ENCODE measurements around the gene NELFCD. TPM values are rescaled to one million over a fixed set of nuclear protein-coding genes. Genes with fewer than 3 reads are reported as not detected.

The NELFCD gene
- total RNA-seq, 4 donors from 2014 or later = 45.9 to 90.0 (median 63.4) TPM

DNA sequence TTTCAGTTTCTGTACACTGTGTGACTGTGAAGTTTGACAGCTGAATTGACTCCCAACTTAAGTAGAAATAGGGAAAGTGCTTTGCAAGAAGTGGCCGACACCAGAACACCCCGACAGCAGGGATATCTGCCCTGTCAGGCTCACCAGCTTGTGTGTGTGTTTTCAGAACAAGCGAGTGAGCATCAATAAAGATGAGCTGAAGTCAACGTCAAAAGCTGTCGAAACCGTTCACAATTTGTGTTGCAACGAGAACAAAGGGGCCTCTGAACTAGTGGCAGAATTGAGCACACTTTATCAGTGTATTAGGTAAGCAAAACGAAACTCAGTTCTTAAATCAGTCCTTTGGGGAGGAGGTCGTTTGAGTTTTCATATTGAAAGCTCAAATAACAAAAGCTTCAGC is 10.7 kb downstream of the NELFCD start:
- Histone ChIP-seq H3K27me3 (no peaks in the 10 kb centered on the region), H3K4me1 (no peaks in the 10 kb centered on the region), H3K9me3 (no peaks in the 10 kb centered on the region), H3K4me3 (no peak overlapping the region), H3K36me3 (peaks cover 98% of the 10 kb centered on the region), H3K27ac (no peak overlapping the region)
- 81% methylated on average over 9 of the region's 9 CpGs for WGBS
- peak; percentile 13 to 54 for DNase-seq (ENCODE audit: low spot score in 2 of 2)
- TF ChIP-seq, protein P1, sequence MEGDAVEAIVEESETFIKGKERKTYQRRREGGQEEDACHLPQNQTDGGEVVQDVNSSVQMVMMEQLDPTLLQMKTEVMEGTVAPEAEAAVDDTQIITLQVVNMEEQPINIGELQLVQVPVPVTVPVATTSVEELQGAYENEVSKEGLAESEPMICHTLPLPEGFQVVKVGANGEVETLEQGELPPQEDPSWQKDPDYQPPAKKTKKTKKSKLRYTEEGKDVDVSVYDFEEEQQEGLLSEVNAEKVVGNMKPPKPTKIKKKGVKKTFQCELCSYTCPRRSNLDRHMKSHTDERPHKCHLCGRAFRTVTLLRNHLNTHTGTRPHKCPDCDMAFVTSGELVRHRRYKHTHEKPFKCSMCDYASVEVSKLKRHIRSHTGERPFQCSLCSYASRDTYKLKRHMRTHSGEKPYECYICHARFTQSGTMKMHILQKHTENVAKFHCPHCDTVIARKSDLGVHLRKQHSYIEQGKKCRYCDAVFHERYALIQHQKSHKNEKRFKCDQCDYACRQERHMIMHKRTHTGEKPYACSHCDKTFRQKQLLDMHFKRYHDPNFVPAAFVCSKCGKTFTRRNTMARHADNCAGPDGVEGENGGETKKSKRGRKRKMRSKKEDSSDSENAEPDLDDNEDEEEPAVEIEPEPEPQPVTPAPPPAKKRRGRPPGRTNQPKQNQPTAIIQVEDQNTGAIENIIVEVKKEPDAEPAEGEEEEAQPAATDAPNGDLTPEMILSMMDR (IDR thresholded peaks at IDR 0.05) = no peak
- TF ChIP-seq POLR2A (IDR thresholded peaks at IDR 0.05) (no peak), EP300 (IDR thresholded peaks at IDR 0.05) (no peak), POLR2AphosphoS5 (IDR thresholded peaks at IDR 0.05) (no peak)

DNA sequence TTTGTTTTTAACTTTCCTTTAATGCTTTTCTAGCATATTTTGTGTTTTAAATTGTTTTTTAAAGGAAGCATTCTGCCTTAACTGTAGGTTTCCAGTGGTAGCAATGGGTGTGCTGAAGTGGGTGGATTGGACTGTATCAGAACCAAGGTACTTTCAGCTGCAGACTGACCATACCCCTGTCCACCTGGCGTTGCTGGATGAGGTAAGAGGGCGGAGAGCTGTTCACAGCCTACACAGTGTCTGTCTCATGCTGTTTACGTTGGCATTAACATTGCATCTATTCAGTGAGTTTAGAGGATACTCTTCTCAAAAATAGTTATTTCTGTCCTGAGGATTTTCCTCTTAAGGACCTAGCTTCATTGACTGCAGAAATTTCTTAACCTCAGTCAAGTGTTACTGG is 11.9 kb downstream of the NELFCD start:
- Histone ChIP-seq H3K36me3 (peaks cover 99% of the 10 kb centered on the region), H3K4me1 (no peaks in the 10 kb centered on the region), H3K27ac (no peak overlapping the region), H3K27me3 (no peaks in the 10 kb centered on the region), H3K9me3 (no peaks in the 10 kb centered on the region), H3K4me3 (no peak overlapping the region)
- DNase-seq (ENCODE audit: low spot score in 2 of 2) = peak in 1 of 2 donors; percentile 3
- TF ChIP-seq POLR2A (IDR thresholded peaks at IDR 0.05) (no peak), POLR2AphosphoS5 (IDR thresholded peaks at IDR 0.05) (no peak), EP300 (IDR thresholded peaks at IDR 0.05) (no peak)
- TF ChIP-seq, protein P1 (IDR thresholded peaks at IDR 0.05) = no peak
- WGBS = 94% methylated on average over 3 of the region's 3 CpGs

DNA sequence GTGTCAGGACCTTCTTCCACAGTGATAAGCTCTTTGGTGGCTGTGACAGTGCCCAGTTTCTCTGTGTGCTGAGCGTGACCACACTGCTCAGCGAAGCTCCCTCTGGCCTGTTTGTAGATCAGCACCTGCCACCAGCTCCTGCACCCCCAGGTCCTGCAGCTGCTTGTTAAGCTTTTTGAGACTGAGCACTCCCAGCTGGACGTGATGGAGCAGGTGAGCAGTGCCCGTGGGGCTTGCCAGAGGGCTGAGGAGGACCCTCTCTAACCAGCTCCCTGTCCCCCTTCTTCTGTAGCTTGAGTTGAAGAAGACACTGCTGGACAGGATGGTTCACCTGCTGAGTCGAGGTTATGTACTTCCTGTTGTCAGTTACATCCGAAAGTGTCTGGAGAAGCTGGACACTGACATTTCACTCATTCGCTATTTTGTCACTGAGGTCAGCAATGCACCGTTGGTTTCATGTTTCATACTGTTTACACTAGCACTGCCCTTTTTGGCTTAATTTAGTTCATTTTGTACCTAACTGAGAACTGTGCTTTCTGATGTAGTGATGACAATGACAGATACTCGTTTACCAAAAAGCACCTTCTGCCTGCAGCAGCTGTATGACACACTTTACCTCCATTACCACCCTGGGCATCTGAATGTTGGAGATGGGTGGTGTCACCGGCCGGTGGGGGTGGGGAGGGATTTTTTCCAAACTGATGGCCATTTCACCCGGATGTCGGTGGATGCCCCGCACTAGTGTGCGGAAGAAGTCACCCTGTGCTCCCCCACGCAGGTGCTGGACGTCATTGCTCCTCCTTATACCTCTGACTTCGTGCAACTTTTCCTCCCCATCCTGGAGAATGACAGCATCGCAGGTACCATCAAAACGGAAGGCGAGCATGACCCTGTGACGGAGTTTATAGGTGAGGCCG is 12.5 kb downstream of the NELFCD start:
- Histone ChIP-seq H3K4me3 (no peak overlapping the region), H3K27me3 (no peaks in the 10 kb centered on the region), H3K27ac (no peak overlapping the region), H3K36me3 (peaks cover 97% of the 10 kb centered on the region), H3K4me1 (no peaks in the 10 kb centered on the region), H3K9me3 (no peaks in the 10 kb centered on the region)
- WGBS = 91% methylated on average over 21 of the region's 23 CpGs
- peak; percentile 32 to 62 for DNase-seq (ENCODE audit: low spot score in 2 of 2)
- TF ChIP-seq POLR2A (IDR thresholded peaks at IDR 0.05) = no peak
- TF ChIP-seq, protein P1 (IDR thresholded peaks at IDR 0.05) = no peak

DNA sequence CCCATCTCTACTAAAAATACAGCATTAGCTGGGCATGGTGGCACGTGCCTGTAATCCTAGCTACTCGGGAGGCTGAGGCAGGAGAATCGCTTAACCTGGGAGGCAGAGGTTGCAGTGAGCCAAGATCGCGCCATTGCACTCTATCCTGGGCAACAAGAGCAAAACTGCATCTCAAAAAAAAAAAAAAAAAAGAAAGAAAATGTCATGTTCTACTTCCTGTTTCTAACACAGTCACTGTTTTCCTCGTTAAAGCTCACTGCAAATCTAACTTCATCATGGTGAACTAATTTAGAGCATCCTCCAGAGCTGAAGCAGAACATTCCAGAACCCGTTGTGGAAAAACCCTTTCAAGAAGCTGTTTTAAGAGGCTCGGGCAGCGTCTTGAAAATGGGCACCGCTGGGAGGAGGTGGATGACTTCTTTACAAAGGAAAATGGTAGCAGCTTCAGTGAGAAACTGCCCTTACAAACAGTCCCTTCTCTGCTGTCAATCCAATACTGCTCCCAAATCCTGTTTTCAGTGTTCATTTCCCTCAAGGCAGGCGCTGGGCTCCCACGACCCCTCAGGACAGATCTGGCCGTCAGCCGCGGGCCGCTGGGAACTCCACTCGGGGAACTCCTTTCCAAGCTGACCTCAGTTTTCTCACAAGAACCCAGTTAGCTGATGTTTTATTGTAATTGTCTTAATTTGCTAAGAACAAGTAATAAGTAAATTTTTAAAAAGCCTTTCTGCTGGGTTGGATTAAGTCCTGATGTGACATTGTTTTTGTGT is 13.5 kb downstream of the NELFCD start:
- Histone ChIP-seq H3K9me3 (no peaks in the 10 kb centered on the region), H3K4me1 (no peaks in the 10 kb centered on the region), H3K4me3 (no peak overlapping the region), H3K36me3 (peaks cover 97% of the 10 kb centered on the region), H3K27me3 (no peaks in the 10 kb centered on the region), H3K27ac (no peak overlapping the region)
- TF ChIP-seq EP300 (IDR thresholded peaks at IDR 0.05) (no peak), POLR2A (IDR thresholded peaks at IDR 0.05) (no peak), POLR2AphosphoS5 (IDR thresholded peaks at IDR 0.05) (no peak)
- TF ChIP-seq, protein P1 (IDR thresholded peaks at IDR 0.05) = no peak
- peak in 1 of 2 donors; percentile 17 for DNase-seq (ENCODE audit: low spot score in 2 of 2)
- WGBS = 88% methylated on average over 17 of the region's 17 CpGs

Data from suprapubic skin (tissue), 4 donors.